Mesendoderm (in vitro differentiated cells): ENCODE data around the gene ACSF3.

Experiments
- DNase-seq: peaks from one replicate; pipeline ENCODE4 v3.0.0; 2013
- H2AK5ac ChIP-seq: 2 replicates; pipeline ENCODE4 v1.6.1; 2013; ENCODE audit warnings: low read length, inconsistent platforms
- H2BK120ac ChIP-seq: 2 replicates; pipeline ENCODE4 v1.6.1; 2013; ENCODE audit warnings: low read depth, mild to moderate bottlenecking, low read length, moderate library complexity, mixed read lengths
- H2BK15ac ChIP-seq: replicated peaks from 2 replicates; pipeline ENCODE4 v1.6.1; 2013; ENCODE audit warnings: low read depth, mild to moderate bottlenecking, moderate library complexity
- H2BK5ac ChIP-seq: 2 replicates; pipeline ENCODE4 v1.6.1; 2013; ENCODE audit warnings: low read length, inconsistent platforms
- H3K18ac ChIP-seq: 2 replicates; pipeline ENCODE4 v1.6.1; 2013; ENCODE audit warnings: mild to moderate bottlenecking, low read length, mixed read lengths
- H3K23ac ChIP-seq: one replicate; pipeline ENCODE4 v1.6.1; 2013; ENCODE audit warnings: low read length
- H3K27ac ChIP-seq: 2 replicates; pipeline ENCODE4 v1.5.1; 2013; ENCODE audit warnings: low read depth, mild to moderate bottlenecking, inconsistent platforms, low read length, moderate library complexity
- H3K27me3 ChIP-seq: 2 replicates; pipeline ENCODE4 v1.6.1; 2013; ENCODE audit warnings: low read length, control low read depth, mild to moderate bottlenecking, inconsistent platforms; ENCODE audit not compliant: insufficient read depth, poor library complexity
- H3K36me3 ChIP-seq: 2 replicates; pipeline ENCODE4 v1.6.1; 2013; ENCODE audit warnings: low read length, inconsistent platforms; ENCODE audit not compliant: control insufficient read depth, insufficient read depth
- H3K4ac ChIP-seq: one replicate; pipeline ENCODE4 v1.6.1; 2013; ENCODE audit warnings: low read depth, mild to moderate bottlenecking, low read length, moderate library complexity
- H3K4me1 ChIP-seq: 2 replicates; pipeline ENCODE4 v1.6.1; 2013; ENCODE audit warnings: low read depth, low read length, inconsistent platforms; ENCODE audit not compliant: control insufficient read depth
- H3K4me2 ChIP-seq: 2 replicates; pipeline ENCODE4 v1.6.1; 2013; ENCODE audit warnings: low read length
- H3K4me3 ChIP-seq: 2 replicates; pipeline ENCODE4 v1.5.1; 2013; ENCODE audit warnings: mild to moderate bottlenecking, low read length
- H3K56ac ChIP-seq: one replicate; pipeline ENCODE4 v1.6.1; 2013; ENCODE audit warnings: low read length
- H3K79me1 ChIP-seq: 2 replicates; pipeline ENCODE4 v1.6.1; 2013; ENCODE audit warnings: low read length, inconsistent platforms
- H3K79me2 ChIP-seq: 2 replicates; pipeline ENCODE4 v1.6.1; 2013; ENCODE audit warnings: mild to moderate bottlenecking, low read length; ENCODE audit not compliant: control insufficient read depth, insufficient read depth
- H3K9ac ChIP-seq: 2 replicates; pipeline ENCODE4 v1.6.1; 2013; ENCODE audit warnings: low read length, inconsistent platforms
- H4K5ac ChIP-seq: one replicate; pipeline ENCODE4 v1.6.1; 2013; ENCODE audit warnings: low read length
- H4K8ac ChIP-seq: one replicate; pipeline ENCODE4 v1.6.1; 2013; ENCODE audit warnings: low read depth, mild to moderate bottlenecking, control low read depth, low read length, moderate library complexity
- WGBS: extraction: QIAGEN DNeasy Blood & Tissue Kit; methylation state at CpG from one replicate; pipeline ENCODE4 v1.1.7; 2013; ENCODE audit warnings: low lambda C conversion rate, missing lambda C conversion rate; ENCODE audit not compliant: insufficient coverage; ENCODE audit errors: extremely low coverage; 5-methylcytosine and 5-hydroxymethylcytosine counted together

Gene ACSF3

DNA sequence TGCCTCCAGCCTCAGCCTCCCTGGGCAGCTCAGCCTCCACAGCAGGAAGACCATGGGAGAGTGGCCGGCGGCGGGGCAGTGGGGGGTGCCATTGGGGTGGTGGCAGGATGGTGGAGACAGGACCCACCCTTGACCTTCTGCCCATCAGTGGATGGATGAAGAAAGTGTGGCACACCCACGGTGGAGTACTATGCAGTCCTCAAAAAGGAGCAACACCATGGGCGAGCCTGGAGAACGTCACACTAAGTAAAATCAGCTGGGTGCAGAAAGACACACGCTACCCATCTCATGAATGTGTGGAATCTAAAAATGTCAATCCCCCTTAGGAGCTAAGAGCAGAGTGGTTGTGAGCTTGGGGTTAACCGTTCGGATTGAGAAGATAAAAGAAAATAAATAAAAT lies 34.8 kb upstream of the ACSF3 start:
- no peaks in the 10 kb centered on the region for H3K4me1 ChIP-seq
- H3K27ac ChIP-seq = no peak overlapping the region
- no peak overlapping the region for H3K18ac ChIP-seq
- DNase-seq = no peak
- no peaks in the 10 kb centered on the region for H3K79me2 ChIP-seq
- no peak overlapping the region for H4K5ac ChIP-seq
- H2BK120ac ChIP-seq = no peak overlapping the region
- no peak overlapping the region for H2AK5ac ChIP-seq
- no peaks in the 10 kb centered on the region for H3K36me3 ChIP-seq
- no peak overlapping the region for H3K9ac ChIP-seq
- H3K56ac ChIP-seq = no peak overlapping the region
- no peaks in the 10 kb centered on the region for H3K79me1 ChIP-seq
- no peak overlapping the region for H4K8ac ChIP-seq
- H3K4ac ChIP-seq = no peak overlapping the region
- H3K23ac ChIP-seq = no peak overlapping the region
- no peak overlapping the region for H2BK15ac ChIP-seq
- H3K4me2 ChIP-seq = no peak overlapping the region
- WGBS = no CpG with 5 or more reads among the region's 9 CpGs
- H3K27me3 ChIP-seq = no peaks in the 10 kb centered on the region
- no peak overlapping the region for H2BK5ac ChIP-seq
- no peak overlapping the region for H3K4me3 ChIP-seq

DNA sequence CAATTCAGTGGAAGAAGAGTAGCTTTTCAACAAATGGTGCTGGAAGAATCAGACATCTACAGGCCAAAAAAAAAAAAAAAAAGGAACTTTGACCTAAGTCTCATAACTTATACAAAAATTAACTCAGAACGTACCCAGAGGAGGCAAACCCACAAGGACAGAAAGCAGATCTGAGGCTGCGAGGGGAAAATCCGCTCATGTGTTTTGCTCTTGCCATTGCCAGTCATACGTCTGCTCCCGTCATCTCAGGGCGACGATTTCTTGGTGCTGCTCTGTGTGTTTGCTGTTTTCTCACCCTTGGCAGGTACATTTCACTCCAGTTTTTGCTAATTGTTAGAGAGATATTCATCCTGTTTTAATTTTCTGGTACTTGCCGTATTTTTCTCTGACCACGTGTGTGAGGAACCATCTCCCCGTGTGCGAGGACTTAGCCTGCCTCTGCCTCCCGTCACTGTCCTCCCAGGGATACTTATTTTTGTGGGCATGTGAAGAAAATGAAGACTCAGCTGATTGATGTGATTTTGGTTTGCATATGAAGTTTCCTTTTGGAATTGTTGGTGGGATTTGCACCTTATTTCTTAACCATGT lies 33.4 kb upstream of the ACSF3 start:
- H3K4me2 ChIP-seq = no peak overlapping the region
- H3K9ac ChIP-seq = no peak overlapping the region
- H3K4ac ChIP-seq = no peak overlapping the region
- H3K79me2 ChIP-seq = no peaks in the 10 kb centered on the region
- no peak overlapping the region for H2AK5ac ChIP-seq
- DNase-seq = no peak
- no peaks in the 10 kb centered on the region for H3K79me1 ChIP-seq
- H2BK5ac ChIP-seq = no peak overlapping the region
- H2BK15ac ChIP-seq = no peak overlapping the region
- H3K27me3 ChIP-seq = no peaks in the 10 kb centered on the region
- no peak overlapping the region for H3K56ac ChIP-seq
- WGBS = no CpG with 5 or more reads among the region's 12 CpGs
- H3K36me3 ChIP-seq = no peaks in the 10 kb centered on the region
- H4K5ac ChIP-seq = no peak overlapping the region
- no peaks in the 10 kb centered on the region for H3K4me1 ChIP-seq
- H2BK120ac ChIP-seq = no peak overlapping the region
- H3K23ac ChIP-seq = no peak overlapping the region
- H4K8ac ChIP-seq = no peak overlapping the region
- H3K27ac ChIP-seq = no peak overlapping the region
- H3K4me3 ChIP-seq = no peak overlapping the region
- no peak overlapping the region for H3K18ac ChIP-seq

- H2BK15ac ChIP-seq = no peak overlapping the region
- H3K23ac ChIP-seq = no peak overlapping the region
- no peak overlapping the region for H3K4me2 ChIP-seq
- H3K56ac ChIP-seq = no peak overlapping the region
- no peak overlapping the region for H2BK5ac ChIP-seq
- no peak overlapping the region for H2BK120ac ChIP-seq
- no peaks in the 10 kb centered on the region for H3K4me1 ChIP-seq
- no peak overlapping the region for H4K5ac ChIP-seq
- H3K4me3 ChIP-seq = no peak overlapping the region
- no peak overlapping the region for H2AK5ac ChIP-seq
- H3K36me3 ChIP-seq = no peaks in the 10 kb centered on the region
- H3K27ac ChIP-seq = no peak overlapping the region
- H3K27me3 ChIP-seq = no peaks in the 10 kb centered on the region
- DNase-seq = no peak
- no peaks in the 10 kb centered on the region for H3K79me1 ChIP-seq
- H4K8ac ChIP-seq = no peak overlapping the region
- no peak overlapping the region for H3K9ac ChIP-seq
- no peak overlapping the region for H3K4ac ChIP-seq
- H3K18ac ChIP-seq = no peak overlapping the region
- H3K79me2 ChIP-seq = no peaks in the 10 kb centered on the region
- no CpG with 5 or more reads among the region's 21 CpGs for WGBS
Measured at GRCh38 chr16:89061086-89061485, 32.6 kb upstream of the ACSF3 start.

DNA sequence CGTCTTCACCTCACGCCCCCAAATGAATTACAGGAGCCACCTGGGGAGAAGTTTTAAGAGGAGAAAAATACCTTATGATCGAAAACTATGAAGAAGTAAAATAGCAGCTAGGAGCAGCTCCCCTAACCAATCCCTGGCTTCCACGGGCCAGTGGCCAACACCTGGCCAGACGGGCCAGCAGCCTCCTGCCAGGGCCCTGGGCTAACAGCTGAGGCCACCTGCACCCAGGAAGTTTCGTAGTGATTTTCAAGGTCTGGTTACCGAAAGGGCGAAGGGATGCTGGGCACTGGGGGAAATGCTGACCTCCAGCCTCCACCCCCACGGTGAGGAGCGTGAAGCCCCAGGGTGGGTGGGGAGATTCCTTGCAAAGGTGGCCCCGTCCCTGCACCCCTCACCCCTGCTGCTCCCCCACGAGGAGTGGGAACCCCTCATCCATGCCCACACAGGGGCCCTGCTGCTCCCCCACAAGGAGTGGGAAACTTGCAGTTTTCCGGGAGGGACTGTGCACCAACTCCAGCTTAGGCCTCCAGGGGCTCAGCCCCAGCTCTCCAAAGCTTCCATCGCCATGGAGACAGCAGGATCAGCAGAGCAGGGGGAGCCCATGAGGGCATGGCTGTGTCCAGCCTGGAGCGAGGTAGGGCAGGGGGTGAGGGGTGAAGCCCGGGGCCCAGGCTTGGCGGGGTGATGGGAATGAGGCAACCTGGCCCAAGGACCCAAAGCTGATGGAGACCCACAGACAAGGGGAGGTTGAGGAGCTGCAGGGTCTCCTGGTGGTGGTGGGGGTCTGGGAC lies 31.9 kb upstream of the ACSF3 start:
- no peaks in the 10 kb centered on the region for H3K4me1 ChIP-seq
- no peak overlapping the region for H4K8ac ChIP-seq
- H2BK15ac ChIP-seq = no peak overlapping the region
- no peaks in the 10 kb centered on the region for H3K36me3 ChIP-seq
- H3K23ac ChIP-seq = no peak overlapping the region
- no peak overlapping the region for H3K9ac ChIP-seq
- no peaks in the 10 kb centered on the region for H3K79me1 ChIP-seq
- no peaks in the 10 kb centered on the region for H3K27me3 ChIP-seq
- no peak overlapping the region for H3K27ac ChIP-seq
- no peak overlapping the region for H3K18ac ChIP-seq
- peak; percentile 3 for DNase-seq
- no peak overlapping the region for H4K5ac ChIP-seq
- no peak overlapping the region for H3K56ac ChIP-seq
- H3K4me3 ChIP-seq = no peak overlapping the region
- no peak overlapping the region for H2BK120ac ChIP-seq
- no peak overlapping the region for H2AK5ac ChIP-seq
- H3K79me2 ChIP-seq = no peaks in the 10 kb centered on the region
- WGBS = no CpG with 5 or more reads among the region's 17 CpGs
- no peak overlapping the region for H2BK5ac ChIP-seq
- no peak overlapping the region for H3K4me2 ChIP-seq
- H3K4ac ChIP-seq = no peak overlapping the region

- H3K27ac ChIP-seq = no peak overlapping the region
- no peaks in the 10 kb centered on the region for H3K79me2 ChIP-seq
- DNase-seq = no peak
- H3K4me1 ChIP-seq = no peaks in the 10 kb centered on the region
- H3K36me3 ChIP-seq = no peaks in the 10 kb centered on the region
- no peak overlapping the region for H4K8ac ChIP-seq
- H3K18ac ChIP-seq = no peak overlapping the region
- no peak overlapping the region for H3K9ac ChIP-seq
- no peak overlapping the region for H3K56ac ChIP-seq
- no peak overlapping the region for H3K23ac ChIP-seq
- H2AK5ac ChIP-seq = no peak overlapping the region
- H3K27me3 ChIP-seq = no peaks in the 10 kb centered on the region
- no peak overlapping the region for H4K5ac ChIP-seq
- no CpG with 5 or more reads among the region's 30 CpGs for WGBS
- H3K79me1 ChIP-seq = no peaks in the 10 kb centered on the region
- no peak overlapping the region for H3K4me2 ChIP-seq
- no peak overlapping the region for H2BK5ac ChIP-seq
- no peak overlapping the region for H3K4me3 ChIP-seq
- no peak overlapping the region for H3K4ac ChIP-seq
- H2BK120ac ChIP-seq = no peak overlapping the region
- H2BK15ac ChIP-seq = no peak overlapping the region
Measured at GRCh38 chr16:89062389-89063345, 31.0 kb upstream of the ACSF3 start.
